Measurements from ENCODE around the gene NXNL2. TPM values are rescaled to one million over a fixed set of nuclear protein-coding genes. Genes with fewer than 3 reads are reported as not detected.
A peak's percentile ranks its signal among the peaks of the same experiment; 100 is the strongest.

The NXNL2 gene
- total and polyA plus RNA-seq, 8 donors = 0.19 to 1.5 (median 0.70) TPM; not detected in 1

GRCh38 chr9:88529496-88529895 is 5.5 kb upstream of the NXNL2 start:
- peak overlapping the region in 3 of 4 donors; percentile 26 to 73 (median 34) for H3K27ac ChIP-seq
- H3K4me3 ChIP-seq = no peak overlapping the region
- 80 to 87% methylated on average over 6 of the region's 6 CpGs for WGBS, 2 donors
- intact Hi-C loops (cut with DNase I) = no loop called here
- no peaks in the 10 kb centered on the region for H3K4me1 ChIP-seq
- ATAC-seq = no peak
- DNase-seq = no peak
- TF ChIP-seq CTCF (IDR thresholded peaks at IDR 0.05) = no peak
- H3K27me3 ChIP-seq = no peaks in the 10 kb centered on the region
- H3K9me3 ChIP-seq = no peaks in the 10 kb centered on the region
- FAIRE-seq = no peak
- H3K36me3 ChIP-seq = no peaks in the 10 kb centered on the region

GRCh38 chr9:88530051-88530450 is 4.9 kb upstream of the NXNL2 start:
- FAIRE-seq (no peak), DNase-seq (no peak), ATAC-seq (peak in 3 of 4 donors; percentile 7 to 33 (median 22))
- no peak for TF ChIP-seq CTCF (IDR thresholded peaks at IDR 0.05)
- peaks cover 0 to under 1% (median under 1%) of the 10 kb centered on the region in 3 donors for H3K4me1 ChIP-seq
- peak overlapping the region in 3 of 4 donors; percentile 26 to 73 (median 34) for H3K27ac ChIP-seq
- H3K9me3 ChIP-seq = no peaks in the 10 kb centered on the region
- no peaks in the 10 kb centered on the region for H3K27me3 ChIP-seq
- 45 to 49% methylated on average over 1 of the region's 1 CpG for WGBS, 2 donors
- H3K36me3 ChIP-seq = no peaks in the 10 kb centered on the region
- H3K4me3 ChIP-seq = no peak overlapping the region
- intact Hi-C loops (cut with DNase I) = no loop called here

- peaks cover 0 to 9% (median 6%) of the 10 kb centered on the region in 3 donors for H3K4me1 ChIP-seq
- no peak for FAIRE-seq
Measured at GRCh38 chr9:88531920-88532698, 2.9 kb upstream of the NXNL2 start.

GRCh38 chr9:88533951-88534455 is 975 bp upstream of the NXNL2 start:
- DNase-seq = peak in 4 of 6 donors; percentile 20 to 70 (median 34)
- H3K36me3 ChIP-seq = no peaks in the 10 kb centered on the region
- 2 to 4% methylated on average over 38 to 41 of the region's 41 CpGs for WGBS, 2 donors
- ATAC-seq = peak; percentile 8 to 38 (median 26)
- H3K4me1 ChIP-seq = peaks cover 0 to 9% (median 6%) of the 10 kb centered on the region in 3 donors
- intact Hi-C loops (cut with DNase I) = no loop called here
- H3K9me3 ChIP-seq = no peaks in the 10 kb centered on the region
- peak overlapping the region; percentile 42 to 77 (median 62) for H3K27ac ChIP-seq
- H3K27me3 ChIP-seq = no peaks in the 10 kb centered on the region
- H3K4me3 ChIP-seq = peak overlapping the region in 3 of 4 donors; percentile 7 to 54 (median 32)
- FAIRE-seq = no peak
- no peak for TF ChIP-seq CTCF (IDR thresholded peaks at IDR 0.05)

More at GRCh38 chr9:88531920-88532698, 2.9 kb upstream of the NXNL2 start:
- Histone ChIP-seq H3K4me3 (no peak overlapping the region), H3K27me3 (no peaks in the 10 kb centered on the region), H3K9me3 (no peaks in the 10 kb centered on the region), H3K27ac (no peak overlapping the region), H3K36me3 (no peaks in the 10 kb centered on the region)
- TF ChIP-seq CTCF (IDR thresholded peaks at IDR 0.05) = no peak
- intact Hi-C loops (cut with DNase I) = no loop called here
- 29% methylated on average over 31 of the region's 31 CpGs for WGBS, 2 donors
- ATAC-seq (no peak), DNase-seq (no peak)
